Measurements from ENCODE around the gene NME3. TPM values are rescaled to one million over a fixed set of nuclear protein-coding genes. Genes with fewer than 3 reads are reported as not detected.

The NME3 gene
- total and polyA plus RNA-seq, 9 of the 15 experiments (the other 6 are each of a cell fraction or from before 2014, with no cell fraction given): 0.68 to 76.3 (median 11.5) TPM

DNA sequence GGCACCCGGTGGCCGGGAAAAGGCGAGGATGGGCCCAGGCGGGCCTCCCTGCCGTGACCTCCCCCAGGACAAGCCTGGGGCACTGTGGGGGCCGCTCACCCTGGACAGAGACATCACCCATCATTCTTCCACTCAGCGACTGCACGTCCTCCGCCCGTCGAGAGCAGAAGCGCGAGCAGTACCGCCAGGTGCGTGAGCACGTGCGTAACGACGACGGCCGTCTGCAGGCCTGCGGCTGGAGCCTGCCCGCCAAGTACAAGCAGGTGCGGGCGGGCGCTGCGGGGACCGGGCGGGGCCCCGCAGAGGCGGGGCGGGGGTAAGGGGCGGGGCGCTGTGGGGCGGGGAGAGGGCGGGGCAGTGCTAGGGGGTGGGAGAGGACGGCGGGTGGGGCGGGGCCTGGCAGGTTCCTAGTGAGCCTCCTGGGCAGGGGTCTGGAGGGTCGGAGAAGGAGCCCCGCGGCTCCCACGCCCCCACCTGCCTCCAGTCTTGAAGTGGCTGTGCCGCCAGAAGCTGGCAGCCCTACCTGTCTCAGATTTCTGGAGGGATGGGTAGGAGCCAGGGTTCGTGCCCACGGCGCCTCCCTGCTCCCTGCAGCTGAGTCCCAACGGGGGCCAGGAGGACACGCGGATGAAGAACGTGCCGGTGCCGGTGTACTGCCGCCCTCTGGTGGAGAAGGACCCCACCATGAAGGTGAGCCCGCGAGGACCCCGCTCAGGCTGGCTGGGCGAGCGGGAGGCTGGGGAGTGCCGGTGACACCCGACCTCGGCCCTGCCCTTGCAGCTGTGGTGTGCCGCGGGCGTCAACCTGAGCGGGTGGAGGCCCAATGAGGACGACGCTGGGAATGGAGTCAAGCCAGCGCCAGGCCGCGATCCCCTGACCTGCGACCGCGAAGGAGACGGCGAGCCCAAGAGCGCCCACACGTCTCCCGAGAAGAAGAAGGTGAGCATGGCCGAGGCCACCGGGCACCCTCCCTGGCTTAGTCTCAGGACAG, 7.5 kb downstream of the NME3 start (continued):
- TF ChIP-seq, protein P1, sequence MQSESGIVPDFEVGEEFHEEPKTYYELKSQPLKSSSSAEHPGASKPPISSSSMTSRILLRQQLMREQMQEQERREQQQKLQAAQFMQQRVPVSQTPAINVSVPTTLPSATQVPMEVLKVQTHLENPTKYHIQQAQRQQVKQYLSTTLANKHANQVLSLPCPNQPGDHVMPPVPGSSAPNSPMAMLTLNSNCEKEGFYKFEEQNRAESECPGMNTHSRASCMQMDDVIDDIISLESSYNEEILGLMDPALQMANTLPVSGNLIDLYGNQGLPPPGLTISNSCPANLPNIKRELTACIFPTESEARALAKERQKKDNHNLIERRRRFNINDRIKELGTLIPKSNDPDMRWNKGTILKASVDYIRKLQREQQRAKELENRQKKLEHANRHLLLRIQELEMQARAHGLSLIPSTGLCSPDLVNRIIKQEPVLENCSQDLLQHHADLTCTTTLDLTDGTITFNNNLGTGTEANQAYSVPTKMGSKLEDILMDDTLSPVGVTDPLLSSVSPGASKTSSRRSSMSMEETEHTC (IDR thresholded peaks at IDR 0.05): no peak
- TF ChIP-seq POLR2G (IDR thresholded peaks at IDR 0.05; ENCODE audit: low read depth, low read length): peak; percentile 22; the same call in 1 of the 2 replicates
- TF ChIP-seq, protein P2, sequence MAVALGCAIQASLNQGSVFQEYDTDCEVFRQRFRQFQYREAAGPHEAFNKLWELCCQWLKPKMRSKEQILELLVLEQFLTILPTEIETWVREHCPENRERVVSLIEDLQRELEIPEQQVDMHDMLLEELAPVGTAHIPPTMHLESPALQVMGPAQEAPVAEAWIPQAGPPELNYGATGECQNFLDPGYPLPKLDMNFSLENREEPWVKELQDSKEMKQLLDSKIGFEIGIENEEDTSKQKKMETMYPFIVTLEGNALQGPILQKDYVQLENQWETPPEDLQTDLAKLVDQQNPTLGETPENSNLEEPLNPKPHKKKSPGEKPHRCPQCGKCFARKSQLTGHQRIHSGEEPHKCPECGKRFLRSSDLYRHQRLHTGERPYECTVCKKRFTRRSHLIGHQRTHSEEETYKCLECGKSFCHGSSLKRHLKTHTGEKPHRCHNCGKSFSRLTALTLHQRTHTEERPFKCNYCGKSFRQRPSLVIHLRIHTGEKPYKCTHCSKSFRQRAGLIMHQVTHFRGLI (CRISPR knock-in tag; IDR thresholded peaks at IDR 0.05): no peak
- no peak for TF ChIP-seq MTF1 (CRISPR knock-in tag; IDR thresholded peaks at IDR 0.05; ENCODE audit: borderline replicate concordance)
- TF ChIP-seq ZNF24 (IDR thresholded peaks at IDR 0.05): no peak
- no peak for TF ChIP-seq HNRNPH1 (optimal IDR thresholded peaks at IDR 0.05; ENCODE audit: low read depth, low read length)
- no peak for TF ChIP-seq MXD1 (CRISPR knock-in tag; IDR thresholded peaks at IDR 0.05; ENCODE audit: borderline replicate concordance, poor library complexity, severe bottlenecking)
- no peak for TF ChIP-seq BCL6 (CRISPR knock-in tag; IDR thresholded peaks at IDR 0.05)
- TF ChIP-seq BMI1 (IDR thresholded peaks at IDR 0.05; ENCODE audit: low read length): no peak
- TF ChIP-seq ZNF655 (CRISPR knock-in tag; IDR thresholded peaks at IDR 0.05): no peak
- no peak for TF ChIP-seq POLR2AphosphoS5 (IDR thresholded peaks at IDR 0.05; ENCODE audit: control insufficient read depth, insufficient read depth, low read depth, low read length)
- no peak for TF ChIP-seq KHSRP (IDR thresholded peaks at IDR 0.05)
- TF ChIP-seq ZNF766 (CRISPR knock-in tag; conservative IDR thresholded peaks at IDR 0.05): no peak
- TF ChIP-seq MCM2 (IDR thresholded peaks at IDR 0.05; ENCODE audit: low read depth): no peak
- TF ChIP-seq, protein P3, sequence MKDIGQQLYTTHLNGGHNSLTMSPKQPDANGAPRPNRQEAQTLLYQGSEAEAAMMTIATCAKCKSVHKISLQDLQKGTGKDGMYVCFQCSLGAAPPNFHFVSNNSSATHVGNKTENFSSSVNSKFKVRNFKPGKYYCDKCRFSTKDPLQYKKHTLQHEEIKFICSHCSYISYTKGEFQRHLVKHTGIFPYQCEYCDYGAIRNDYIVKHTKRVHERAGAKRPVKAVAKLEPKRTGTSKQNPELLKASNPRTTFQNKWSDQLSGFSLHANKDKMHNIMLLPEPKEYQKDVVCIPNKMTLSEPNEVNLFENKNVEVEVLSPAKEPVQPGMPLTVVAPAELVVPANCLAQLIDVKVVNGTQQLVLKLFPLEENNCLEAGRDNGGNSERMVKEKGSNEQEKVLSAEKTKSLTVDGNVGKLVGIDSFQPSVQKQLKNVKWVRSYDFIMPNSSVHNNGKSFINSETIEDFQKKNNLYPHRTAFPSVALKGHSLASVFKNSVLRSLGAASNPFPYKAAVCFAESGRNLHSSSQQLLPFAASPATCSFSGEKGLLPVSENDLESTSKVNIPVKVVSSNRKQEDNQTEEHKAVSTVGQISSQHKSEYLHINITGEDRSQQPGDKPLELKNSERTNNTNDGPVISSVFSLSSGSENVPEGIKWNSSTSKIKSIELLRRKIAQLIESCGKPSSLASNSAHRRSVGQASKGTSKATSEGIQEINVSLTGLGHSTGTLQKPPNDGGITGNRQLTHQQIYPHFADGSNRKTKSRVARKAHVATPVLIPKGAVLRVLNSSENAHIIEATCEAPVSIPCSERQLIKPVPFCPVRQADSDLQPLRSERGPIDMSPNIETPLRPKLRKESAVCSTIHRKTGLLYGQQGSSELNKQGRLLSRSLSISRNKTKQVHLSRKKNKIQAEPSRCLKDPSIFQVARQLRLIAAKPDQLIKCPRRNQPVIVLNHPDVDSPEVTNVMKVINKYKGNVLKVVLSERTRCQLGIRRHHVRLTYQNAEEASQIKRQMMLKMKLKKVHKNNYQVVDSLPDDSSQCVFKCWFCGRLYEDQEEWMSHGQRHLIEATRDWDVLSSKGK (CRISPR knock-in tag; IDR thresholded peaks at IDR 0.05): no peak
- no peak for TF ChIP-seq SMARCA5 (IDR thresholded peaks at IDR 0.05)
- TF ChIP-seq ZNF398 (CRISPR knock-in tag; IDR thresholded peaks at IDR 0.05): no peak
